SK-N-SH treated with all-trans-retinoic acid at 6 μM for 48 hours (cell line): ENCODE measurements around the gene EPHA4.

Experiments used
- ATAC-seq: fragments of 200-7000 bp; cut with Tn5 transposase; 3 replicates; pipeline ENCODE4 v1.9.1; 2020; ENCODE audit warnings: mild to moderate bottlenecking, moderate library complexity
- ARNTL ChIP-seq: fragments of 450-650 bp; formaldehyde crosslinking; IDR thresholded peaks from 2 replicates; pipeline ENCODE4 v1.5.0; 2020; ENCODE audit warnings: low read depth, mild to moderate bottlenecking, moderate library complexity, borderline replicate concordance
- CSDC2 ChIP-seq: fragments of 250-450 bp; sonication (Bioruptor Pico); IDR thresholded peaks from 2 replicates; pipeline ENCODE4 v1.5.0; 2020; ENCODE audit warnings: mild to moderate bottlenecking, moderate library complexity
- CSRNP3 ChIP-seq: fragments of 250-450 bp; sonication (Bioruptor Pico); IDR thresholded peaks from 2 replicates; pipeline ENCODE4 v1.5.1; 2021; ENCODE audit warnings: mild to moderate bottlenecking, moderate library complexity
- ESRRG ChIP-seq: fragments of 250-450 bp; sonication (Bioruptor Pico); IDR thresholded peaks from 2 replicates; pipeline ENCODE4 v1.6.1; 2021; ENCODE audit warnings: mild to moderate bottlenecking
- OSR1 ChIP-seq: fragments of 250-450 bp; sonication (Bioruptor Pico); IDR thresholded peaks from 2 replicates; pipeline ENCODE4 v1.8.0; 2022; ENCODE audit warnings: moderate library complexity, mild to moderate bottlenecking, inconsistent platforms
- PATZ1 ChIP-seq: fragments of 250-450 bp; sonication (Bioruptor Pico); IDR thresholded peaks from 2 replicates; pipeline ENCODE4 v1.8.0; 2020; ENCODE audit warnings: mild to moderate bottlenecking, moderate library complexity, borderline replicate concordance
- RARB ChIP-seq: fragments of 250-450 bp; sonication (Bioruptor Pico); IDR thresholded peaks from 2 replicates; pipeline ENCODE4 v1.8.0; 2021; ENCODE audit warnings: mild to moderate bottlenecking, moderate library complexity
- SNAI2 ChIP-seq: fragments of 250-450 bp; sonication (Bioruptor Pico); IDR thresholded peaks from 2 replicates; pipeline ENCODE4 v1.5.0; 2020; ENCODE audit warnings: mild to moderate bottlenecking, moderate library complexity
- TCF4 ChIP-seq: fragments of 250-450 bp; sonication (Bioruptor Pico); IDR thresholded peaks from 2 replicates; pipeline ENCODE4 v1.8.0; 2021; ENCODE audit warnings: mild to moderate bottlenecking, moderate library complexity, borderline replicate concordance
- TOX ChIP-seq: fragments of 250-450 bp; sonication (Bioruptor Pico); IDR thresholded peaks from 2 replicates; pipeline ENCODE4 v1.8.0; 2021; ENCODE audit warnings: mild to moderate bottlenecking, moderate library complexity, borderline replicate concordance
- ZC3H10 ChIP-seq: fragments of 250-450 bp; sonication (Bioruptor Pico); IDR thresholded peaks from 2 replicates; pipeline ENCODE4 v1.5.1; 2021; ENCODE audit warnings: mild to moderate bottlenecking, moderate library complexity
- ZFP3 ChIP-seq: fragments of 250-450 bp; sonication (Bioruptor Pico); IDR thresholded peaks from 2 replicates; pipeline ENCODE4 v1.5.0; 2020; ENCODE audit warnings: mild to moderate bottlenecking, moderate library complexity
- ZFP30 ChIP-seq: fragments of 450-650 bp; formaldehyde crosslinking; IDR thresholded peaks from 2 replicates; pipeline ENCODE4 v1.5.0; 2022; ENCODE audit warnings: mild to moderate bottlenecking, moderate library complexity
- ZNF70 ChIP-seq: fragments of 450-650 bp; formaldehyde crosslinking; IDR thresholded peaks from 2 replicates; pipeline ENCODE4 v1.5.0; 2020; ENCODE audit warnings: mild to moderate bottlenecking, moderate library complexity
- TF ChIP-seq, protein P1 (sequence below): fragments of 250-450 bp; sonication (Bioruptor Pico); IDR thresholded peaks from 2 replicates; pipeline ENCODE4 v1.5.1; 2020; ENCODE audit warnings: low read depth, mild to moderate bottlenecking, moderate library complexity
- TF ChIP-seq, protein P2 (sequence below): fragments of 250-450 bp; sonication (Bioruptor Pico); IDR thresholded peaks from 2 replicates; pipeline ENCODE4 v1.5.0; 2020; ENCODE audit warnings: mild to moderate bottlenecking, moderate library complexity

Gene EPHA4

DNA sequence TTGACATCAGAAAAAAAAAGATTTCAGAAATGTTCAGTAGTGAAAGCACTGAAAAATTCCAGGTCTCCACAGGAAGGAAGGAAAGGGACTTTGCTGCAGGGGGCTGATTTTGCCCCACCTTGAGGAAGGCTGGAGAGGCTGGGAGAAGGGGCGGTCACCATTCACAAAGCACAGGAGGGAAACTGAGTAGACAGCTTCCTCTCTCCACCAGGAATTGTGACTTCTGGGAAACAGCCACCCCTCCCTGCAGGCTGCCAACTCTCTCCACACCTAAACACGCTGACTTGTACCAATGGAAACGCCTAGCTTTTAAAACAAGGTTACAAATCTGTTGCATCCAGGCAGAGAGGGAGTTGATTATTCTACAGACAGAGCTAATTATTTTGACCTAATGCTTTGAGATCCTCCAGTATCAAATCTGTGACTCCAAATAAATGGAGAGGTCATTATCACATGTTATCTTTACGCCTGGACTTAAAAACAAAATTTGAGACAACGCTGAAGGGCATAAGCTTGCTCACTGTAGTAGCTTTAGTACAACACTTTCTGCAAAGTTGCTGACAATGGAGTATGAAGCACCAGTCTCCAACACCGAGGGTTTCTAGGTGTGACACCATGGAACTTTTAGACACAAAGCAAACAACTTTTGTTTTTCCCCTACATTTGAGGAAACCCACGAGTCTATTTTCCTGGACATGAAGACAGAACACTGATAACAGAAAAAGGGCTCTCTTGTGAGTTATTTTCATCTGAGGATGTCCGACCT, 42.7 kb downstream of the EPHA4 start:
- ATAC-seq, result no peak
- TF ChIP-seq RARB (CRISPR knock-in tag) (no peak), ZC3H10 (CRISPR knock-in tag) (no peak)

GRCh38 chr2:221527776-221528309, 44.3 kb downstream of the EPHA4 start:
- TF ChIP-seq CSRNP3 (CRISPR knock-in tag) (no peak), ESRRG (CRISPR knock-in tag) (no peak), ZFP30 (CRISPR knock-in tag) (no peak), CSDC2 (no peak)
- TF ChIP-seq, protein P1, sequence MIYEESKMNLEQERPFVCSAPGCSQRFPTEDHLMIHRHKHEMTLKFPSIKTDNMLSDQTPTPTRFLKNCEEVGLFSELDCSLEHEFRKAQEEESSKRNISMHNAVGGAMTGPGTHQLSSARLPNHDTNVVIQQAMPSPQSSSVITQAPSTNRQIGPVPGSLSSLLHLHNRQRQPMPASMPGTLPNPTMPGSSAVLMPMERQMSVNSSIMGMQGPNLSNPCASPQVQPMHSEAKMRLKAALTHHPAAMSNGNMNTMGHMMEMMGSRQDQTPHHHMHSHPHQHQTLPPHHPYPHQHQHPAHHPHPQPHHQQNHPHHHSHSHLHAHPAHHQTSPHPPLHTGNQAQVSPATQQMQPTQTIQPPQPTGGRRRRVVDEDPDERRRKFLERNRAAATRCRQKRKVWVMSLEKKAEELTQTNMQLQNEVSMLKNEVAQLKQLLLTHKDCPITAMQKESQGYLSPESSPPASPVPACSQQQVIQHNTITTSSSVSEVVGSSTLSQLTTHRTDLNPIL (CRISPR knock-in tag), result no peak
- ATAC-seq, result no peak

GRCh38 chr2:221524158-221524557, 47.9 kb downstream of the EPHA4 start:
- no peak for ATAC-seq
- TF ChIP-seq, protein P1 (CRISPR knock-in tag), result no peak
- TF ChIP-seq ZNF70 (no peak), ZFP30 (CRISPR knock-in tag) (no peak), OSR1 (no peak), ZFP3 (CRISPR knock-in tag) (no peak), ZC3H10 (CRISPR knock-in tag) (no peak)

GRCh38 chr2:221521233-221521845, 50.8 kb downstream of the EPHA4 start:
- ATAC-seq, result no peak
- TF ChIP-seq ARNTL, result no peak
- no peak for TF ChIP-seq RARB (CRISPR knock-in tag)
- no peak for TF ChIP-seq ZNF70
- TF ChIP-seq, protein P2, sequence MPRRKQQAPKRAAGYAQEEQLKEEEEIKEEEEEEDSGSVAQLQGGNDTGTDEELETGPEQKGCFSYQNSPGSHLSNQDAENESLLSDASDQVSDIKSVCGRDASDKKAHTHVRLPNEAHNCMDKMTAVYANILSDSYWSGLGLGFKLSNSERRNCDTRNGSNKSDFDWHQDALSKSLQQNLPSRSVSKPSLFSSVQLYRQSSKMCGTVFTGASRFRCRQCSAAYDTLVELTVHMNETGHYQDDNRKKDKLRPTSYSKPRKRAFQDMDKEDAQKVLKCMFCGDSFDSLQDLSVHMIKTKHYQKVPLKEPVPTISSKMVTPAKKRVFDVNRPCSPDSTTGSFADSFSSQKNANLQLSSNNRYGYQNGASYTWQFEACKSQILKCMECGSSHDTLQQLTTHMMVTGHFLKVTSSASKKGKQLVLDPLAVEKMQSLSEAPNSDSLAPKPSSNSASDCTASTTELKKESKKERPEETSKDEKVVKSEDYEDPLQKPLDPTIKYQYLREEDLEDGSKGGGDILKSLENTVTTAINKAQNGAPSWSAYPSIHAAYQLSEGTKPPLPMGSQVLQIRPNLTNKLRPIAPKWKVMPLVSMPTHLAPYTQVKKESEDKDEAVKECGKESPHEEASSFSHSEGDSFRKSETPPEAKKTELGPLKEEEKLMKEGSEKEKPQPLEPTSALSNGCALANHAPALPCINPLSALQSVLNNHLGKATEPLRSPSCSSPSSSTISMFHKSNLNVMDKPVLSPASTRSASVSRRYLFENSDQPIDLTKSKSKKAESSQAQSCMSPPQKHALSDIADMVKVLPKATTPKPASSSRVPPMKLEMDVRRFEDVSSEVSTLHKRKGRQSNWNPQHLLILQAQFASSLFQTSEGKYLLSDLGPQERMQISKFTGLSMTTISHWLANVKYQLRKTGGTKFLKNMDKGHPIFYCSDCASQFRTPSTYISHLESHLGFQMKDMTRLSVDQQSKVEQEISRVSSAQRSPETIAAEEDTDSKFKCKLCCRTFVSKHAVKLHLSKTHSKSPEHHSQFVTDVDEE (CRISPR knock-in tag), result no peak
- TF ChIP-seq TOX (CRISPR knock-in tag), result no peak
- TF ChIP-seq TCF4 (CRISPR knock-in tag), result no peak
- no peak for TF ChIP-seq PATZ1 (CRISPR knock-in tag)
- TF ChIP-seq, protein P1 (CRISPR knock-in tag), result no peak
- TF ChIP-seq ESRRG (CRISPR knock-in tag), result no peak
- TF ChIP-seq CSRNP3 (CRISPR knock-in tag), result no peak
- TF ChIP-seq SNAI2 (CRISPR knock-in tag), result no peak
- TF ChIP-seq ZC3H10 (CRISPR knock-in tag), result no peak
- no peak for TF ChIP-seq OSR1
